Stomach (tissue), 9 donors: ENCODE data around the gene RAB40B. TPM values are rescaled to one million over a fixed set of nuclear protein-coding genes. Genes with fewer than 3 reads are reported as not detected.

Experiments used
- DNase-seq, 2 donors: peaks; one replicate each; pipeline versions ENCODE4 v3.0.0 to v3.0.0-alpha.2; 2013 to 2019
- H3K27ac ChIP-seq, 5 donors: fragments of 200-600 bp in 4 of 5; sonication (generic) in 4 of 5; one replicate each; pipeline ENCODE4 v1.5.1; 2013 to 2019; ENCODE audit warnings: mild to moderate bottlenecking in 1 of 5, moderate library complexity in 1 of 5
- H3K27me3 ChIP-seq, 3 donors: fragments of 200-600 bp; sonication (generic); one replicate each; pipeline ENCODE4 v1.5.1; 2017 to 2019; ENCODE audit warnings: mixed run types in 1 of 3
- H3K36me3 ChIP-seq, 4 donors: fragments of 200-600 bp; sonication (generic); 1 replicate in 3 of 4; 2 replicates in 1 of 4; pipeline ENCODE4 v1.5.1; 2016 to 2019
- H3K4me1 ChIP-seq, 4 donors: fragments of 200-600 bp; sonication (generic); one replicate each; pipeline ENCODE4 v1.5.1; 2016 to 2019
- H3K4me3 ChIP-seq, 4 donors: fragments of 200-600 bp; sonication (generic) in 3 of 4; one replicate each; pipeline ENCODE4 v1.5.1; 2016 to 2019; ENCODE audit warnings: mild to moderate bottlenecking in 1 of 4
- H3K9me3 ChIP-seq, 4 donors: fragments of 200-600 bp; sonication (generic); one replicate each; pipeline ENCODE4 v1.5.1; 2016 to 2019
- EP300 ChIP-seq: sonication (generic); formaldehyde crosslinking; IDR thresholded peaks from one replicate; pipeline ENCODE4 v1.6.1; 2017; ENCODE audit warnings: antibody characterized with exemption
- POLR2A ChIP-seq, 4 donors: fragments of 450-650 bp; IDR thresholded peaks; one replicate each; pipeline ENCODE4 v1.6.1; 2016; ENCODE audit warnings: antibody characterized with exemption in 4 of 4, control low read depth in 2 of 4, mild to moderate bottlenecking in 1 of 4, moderate library complexity in 1 of 4
- POLR2AphosphoS5 ChIP-seq, 3 donors: sonication (generic); formaldehyde crosslinking; IDR thresholded peaks; one replicate each; pipeline ENCODE4 v1.6.1; 2016; ENCODE audit warnings: antibody characterized with exemption in 3 of 3
- WGBS, 5 donors: extraction: QIAGEN DNeasy Blood & Tissue Kit in 3 of 5; methylation state at CpG; one replicate each; pipeline versions ENCODE4 v1.1.5 to v1.1.7; 2013 to 2018; 5-methylcytosine and 5-hydroxymethylcytosine counted together
- intact Hi-C: fragments of 100-400 bp; cut with DNase I; formaldehyde crosslinking; loops from one replicate; pipeline ENCODE4 v1.15.1; 2023; ENCODE audit warnings: low total_unique reads
- polyA plus RNA-seq, 3 donors: library from polyadenylated mRNA; stranded (reverse); fragments of 200-250 nt; gene quantifications; one replicate each; pipeline ENCODE4 v1.2.3, GENCODE V29; 2013
- total RNA-seq, 5 donors: library from RNA; depleted of rRNA; stranded (reverse); fragments of >200 nt; gene quantifications; one replicate each; pipeline versions ENCODE4 v1.1.0 to v1.2.3, GENCODE V29; 2014 to 2016
- TF ChIP-seq, protein P1 (sequence below), 7 experiments: fragments of 450-650 bp in 4 of 7; fragments of 200-600 bp in 3 of 7; sonication (generic) in 3 of 7; IDR thresholded peaks; one replicate each; pipeline ENCODE4 v1.5.1; 2016 to 2019; ENCODE audit warnings: antibody characterized with exemption in 7 of 7, control low read depth in 2 of 7, mild to moderate bottlenecking in 1 of 7
- donor health status: healthy with polysubstance abuse.
- donor health status: Bipolar disorder and iron deficiency.
- donor health status: healthy.

Gene RAB40B
- total and polyA plus RNA-seq, 8 donors, result 7.6 to 133 (median 22.2) TPM

DNA sequence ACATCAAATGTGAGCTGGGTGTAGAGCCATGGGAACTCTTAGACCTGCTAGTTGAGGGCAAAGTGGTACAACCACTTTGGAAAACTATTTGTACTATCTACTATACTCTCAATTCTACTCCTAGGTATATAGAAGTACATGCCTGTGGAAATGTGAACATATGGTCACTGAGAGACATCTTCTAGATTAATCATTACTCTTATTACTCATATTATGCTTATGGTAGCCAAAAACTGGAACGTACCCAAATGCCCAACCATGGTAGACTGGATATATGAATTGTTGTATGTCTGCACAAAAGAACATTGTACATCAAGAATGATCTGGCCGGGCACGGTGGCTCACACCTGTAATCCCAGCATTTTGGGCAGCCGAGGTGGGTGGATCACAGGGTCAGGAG is 53.0 kb downstream of the RAB40B start:
- WGBS, 5 donors, result 93 to 100% (median 95%) methylated on average over 4 of the region's 4 CpGs
- Histone ChIP-seq H3K27ac (no peak overlapping the region), H3K36me3 (peaks cover 29 to 43% (median 41%) of the 10 kb centered on the region in 4 donors), H3K4me1 (peaks cover 27 to 70% (median 47%) of the 10 kb centered on the region in 4 donors), H3K4me3 (no peak overlapping the region), H3K9me3 (no peaks in the 10 kb centered on the region), H3K27me3 (no peaks in the 10 kb centered on the region)
- intact Hi-C loops, result no loop called here
- TF ChIP-seq EP300 (no peak), POLR2A (IDR thresholded peaks at IDR 0.05) (no peak), POLR2AphosphoS5 (IDR thresholded peaks at IDR 0.05) (no peak)
- TF ChIP-seq, protein P1, sequence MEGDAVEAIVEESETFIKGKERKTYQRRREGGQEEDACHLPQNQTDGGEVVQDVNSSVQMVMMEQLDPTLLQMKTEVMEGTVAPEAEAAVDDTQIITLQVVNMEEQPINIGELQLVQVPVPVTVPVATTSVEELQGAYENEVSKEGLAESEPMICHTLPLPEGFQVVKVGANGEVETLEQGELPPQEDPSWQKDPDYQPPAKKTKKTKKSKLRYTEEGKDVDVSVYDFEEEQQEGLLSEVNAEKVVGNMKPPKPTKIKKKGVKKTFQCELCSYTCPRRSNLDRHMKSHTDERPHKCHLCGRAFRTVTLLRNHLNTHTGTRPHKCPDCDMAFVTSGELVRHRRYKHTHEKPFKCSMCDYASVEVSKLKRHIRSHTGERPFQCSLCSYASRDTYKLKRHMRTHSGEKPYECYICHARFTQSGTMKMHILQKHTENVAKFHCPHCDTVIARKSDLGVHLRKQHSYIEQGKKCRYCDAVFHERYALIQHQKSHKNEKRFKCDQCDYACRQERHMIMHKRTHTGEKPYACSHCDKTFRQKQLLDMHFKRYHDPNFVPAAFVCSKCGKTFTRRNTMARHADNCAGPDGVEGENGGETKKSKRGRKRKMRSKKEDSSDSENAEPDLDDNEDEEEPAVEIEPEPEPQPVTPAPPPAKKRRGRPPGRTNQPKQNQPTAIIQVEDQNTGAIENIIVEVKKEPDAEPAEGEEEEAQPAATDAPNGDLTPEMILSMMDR (IDR thresholded peaks at IDR 0.05), result no peak
- no peak for DNase-seq

DNA sequence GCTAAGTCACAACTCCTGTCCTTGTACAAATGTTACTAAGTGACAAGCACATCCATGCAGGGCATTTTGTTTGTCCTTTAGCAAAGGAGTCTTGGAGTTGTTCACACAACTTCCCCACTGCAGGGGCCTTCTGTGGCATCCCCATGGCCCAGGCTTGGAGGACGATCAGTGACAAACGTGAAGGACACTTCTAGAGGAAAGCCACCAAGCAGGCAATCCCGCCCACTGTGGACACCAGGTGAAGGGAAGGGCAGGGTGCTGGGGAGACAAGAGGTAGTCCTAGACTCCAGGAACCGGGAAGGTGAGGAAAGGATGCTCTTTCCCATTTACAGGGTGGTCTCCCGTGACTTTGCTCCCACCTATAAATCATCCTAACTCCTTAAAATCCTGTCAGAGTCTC is 54.4 kb downstream of the RAB40B start:
- Histone ChIP-seq H3K27ac (no peak overlapping the region), H3K4me1 (peaks cover 27 to 73% (median 46%) of the 10 kb centered on the region in 4 donors), H3K4me3 (no peak overlapping the region), H3K36me3 (peaks cover 41 to 57% (median 54%) of the 10 kb centered on the region in 4 donors), H3K9me3 (no peaks in the 10 kb centered on the region), H3K27me3 (no peaks in the 10 kb centered on the region)
- WGBS, 5 donors, result 82 to 98% (median 87%) methylated on average over 3 to 5 of the region's 5 CpGs
- DNase-seq, result no peak
- intact Hi-C loops, result no loop called here
- TF ChIP-seq POLR2AphosphoS5 (IDR thresholded peaks at IDR 0.05) (no peak), POLR2A (IDR thresholded peaks at IDR 0.05) (no peak), EP300 (no peak)
- TF ChIP-seq, protein P1 (IDR thresholded peaks at IDR 0.05), result no peak

DNA sequence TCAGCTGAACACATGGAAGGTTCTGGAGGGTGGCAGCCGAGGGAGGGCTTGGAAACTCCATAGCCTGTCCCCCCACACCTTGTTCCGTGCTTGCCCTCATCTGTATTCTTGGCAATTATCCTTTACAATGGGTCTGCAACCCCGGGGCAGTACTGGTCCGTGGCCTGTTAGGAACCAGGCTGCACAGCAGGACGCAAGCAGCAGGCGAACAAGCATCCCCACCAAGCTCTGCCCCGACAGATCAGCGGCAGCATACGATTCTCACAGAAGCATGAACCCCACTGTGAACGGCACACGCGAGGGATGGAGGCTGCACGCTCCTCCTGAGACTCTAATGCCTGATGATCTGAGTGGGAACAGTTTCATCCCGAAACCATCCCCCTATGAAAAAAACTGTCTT is 56.5 kb downstream of the RAB40B start:
- no peak for TF ChIP-seq POLR2AphosphoS5 (IDR thresholded peaks at IDR 0.05)
- TF ChIP-seq, protein P1 (IDR thresholded peaks at IDR 0.05), result no peak
- no peak for TF ChIP-seq EP300
- no peak for TF ChIP-seq POLR2A (IDR thresholded peaks at IDR 0.05)
- intact Hi-C loops, result no loop called here
- peaks cover 17 to 77% (median 48%) of the 10 kb centered on the region in 4 donors for H3K4me1 ChIP-seq
- H3K9me3 ChIP-seq, result peaks cover 0 to 9% (median 1%) of the 10 kb centered on the region in 4 donors
- no peak overlapping the region for H3K27ac ChIP-seq
- no peak for DNase-seq
- peaks cover 42 to 72% (median 68%) of the 10 kb centered on the region in 4 donors for H3K36me3 ChIP-seq
- no peak overlapping the region for H3K4me3 ChIP-seq
- 90 to 96% (median 92%) methylated on average over 13 to 14 of the region's 14 CpGs for WGBS, 5 donors
- no peaks in the 10 kb centered on the region for H3K27me3 ChIP-seq

DNA sequence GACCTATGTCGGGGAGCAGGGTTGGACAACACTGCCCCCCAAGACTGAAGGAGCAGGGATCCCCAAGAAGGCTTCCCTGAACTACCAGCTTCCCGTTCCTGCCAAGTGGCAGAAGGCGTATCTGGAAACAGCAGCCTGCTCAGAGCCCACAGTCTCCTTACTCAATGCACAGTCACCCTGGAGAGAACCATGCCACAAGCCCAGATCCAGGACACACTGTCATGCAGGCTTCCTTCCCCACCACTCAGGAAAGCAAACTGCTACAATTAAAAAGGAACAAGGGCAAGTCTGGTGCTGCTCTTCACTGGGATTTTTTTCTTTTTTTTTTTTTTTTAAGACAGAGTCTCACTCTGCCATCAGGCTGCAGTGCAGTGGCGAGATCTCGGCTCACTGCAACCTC is 58.5 kb downstream of the RAB40B start:
- Histone ChIP-seq H3K4me1 (peaks cover 0 to 70% (median 42%) of the 10 kb centered on the region in 4 donors), H3K36me3 (peaks cover 42 to 75% (median 69%) of the 10 kb centered on the region in 4 donors)
- intact Hi-C loops, result no loop called here

More for the DNA sequence above, 58.5 kb downstream of the RAB40B start:
- Histone ChIP-seq H3K4me3 (no peak overlapping the region), H3K9me3 (peaks cover 0 to 10% (median 3%) of the 10 kb centered on the region in 4 donors), H3K27ac (no peak overlapping the region), H3K27me3 (no peaks in the 10 kb centered on the region)
- DNase-seq, result no peak
- WGBS, 5 donors, result 87 to 94% (median 90%) methylated on average over 5 of the region's 5 CpGs
- TF ChIP-seq EP300, result no peak
- TF ChIP-seq POLR2A (IDR thresholded peaks at IDR 0.05), result no peak
- TF ChIP-seq, protein P1 (IDR thresholded peaks at IDR 0.05), result no peak
